Omental fat pad (tissue), 4 donors: ENCODE results near the gene KCNH8. TPM values are rescaled to one million over a fixed set of nuclear protein-coding genes. Genes with fewer than 3 reads are reported as not detected.

Experiments used
- ATAC-seq: fragments of 150-250 bp; one replicate; pipeline ENCODE4 v1.9.1; 2016; ENCODE audit warnings: mild to moderate bottlenecking, moderate library complexity; ENCODE audit not compliant: low FRiP score
- DNase-seq: peaks from one replicate; pipeline ENCODE4 v3.0.0-alpha.2; 2019; ENCODE audit warnings: low spot score
- total RNA-seq, 4 donors: library from RNA; depleted of rRNA; stranded (reverse); fragments of >200 nt; gene quantifications; one replicate each; pipeline ENCODE4 v1.1.0, GENCODE V29; 2016
- TF ChIP-seq, protein P1 (sequence below), 3 donors: fragments of 450-650 bp; IDR thresholded peaks; one replicate each; pipeline ENCODE4 v1.5.1; 2016 to 2017; ENCODE audit warnings: antibody characterized with exemption in 3 of 3, mild to moderate bottlenecking in 3 of 3, moderate library complexity in 2 of 3

KCNH8 gene
- total RNA-seq, 4 donors from 2014 or later, result 0.09 TPM; not detected in 3

DNA sequence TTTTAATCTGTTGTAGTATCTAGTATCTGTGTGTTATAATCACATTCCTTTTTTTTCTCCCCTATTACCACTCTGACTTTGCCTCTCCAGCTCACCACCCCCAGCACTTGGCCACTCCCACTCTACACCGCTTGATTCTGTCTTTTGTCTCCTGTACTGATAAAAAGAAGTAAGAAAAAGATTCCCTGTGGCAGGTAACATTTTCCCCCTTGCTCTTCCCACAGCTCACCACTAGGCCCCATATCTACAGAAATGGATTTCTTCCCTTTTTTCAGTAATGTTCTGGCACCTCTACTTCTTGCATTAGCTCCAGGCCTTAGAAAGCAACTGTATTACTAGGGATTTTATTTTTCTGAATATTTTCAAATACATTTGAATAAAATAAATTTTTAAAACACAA, 25.6 kb downstream of the KCNH8 start:
- TF ChIP-seq, protein P1, sequence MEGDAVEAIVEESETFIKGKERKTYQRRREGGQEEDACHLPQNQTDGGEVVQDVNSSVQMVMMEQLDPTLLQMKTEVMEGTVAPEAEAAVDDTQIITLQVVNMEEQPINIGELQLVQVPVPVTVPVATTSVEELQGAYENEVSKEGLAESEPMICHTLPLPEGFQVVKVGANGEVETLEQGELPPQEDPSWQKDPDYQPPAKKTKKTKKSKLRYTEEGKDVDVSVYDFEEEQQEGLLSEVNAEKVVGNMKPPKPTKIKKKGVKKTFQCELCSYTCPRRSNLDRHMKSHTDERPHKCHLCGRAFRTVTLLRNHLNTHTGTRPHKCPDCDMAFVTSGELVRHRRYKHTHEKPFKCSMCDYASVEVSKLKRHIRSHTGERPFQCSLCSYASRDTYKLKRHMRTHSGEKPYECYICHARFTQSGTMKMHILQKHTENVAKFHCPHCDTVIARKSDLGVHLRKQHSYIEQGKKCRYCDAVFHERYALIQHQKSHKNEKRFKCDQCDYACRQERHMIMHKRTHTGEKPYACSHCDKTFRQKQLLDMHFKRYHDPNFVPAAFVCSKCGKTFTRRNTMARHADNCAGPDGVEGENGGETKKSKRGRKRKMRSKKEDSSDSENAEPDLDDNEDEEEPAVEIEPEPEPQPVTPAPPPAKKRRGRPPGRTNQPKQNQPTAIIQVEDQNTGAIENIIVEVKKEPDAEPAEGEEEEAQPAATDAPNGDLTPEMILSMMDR (IDR thresholded peaks at IDR 0.05), result no peak
- no peak for ATAC-seq
- DNase-seq, result no peak

DNA sequence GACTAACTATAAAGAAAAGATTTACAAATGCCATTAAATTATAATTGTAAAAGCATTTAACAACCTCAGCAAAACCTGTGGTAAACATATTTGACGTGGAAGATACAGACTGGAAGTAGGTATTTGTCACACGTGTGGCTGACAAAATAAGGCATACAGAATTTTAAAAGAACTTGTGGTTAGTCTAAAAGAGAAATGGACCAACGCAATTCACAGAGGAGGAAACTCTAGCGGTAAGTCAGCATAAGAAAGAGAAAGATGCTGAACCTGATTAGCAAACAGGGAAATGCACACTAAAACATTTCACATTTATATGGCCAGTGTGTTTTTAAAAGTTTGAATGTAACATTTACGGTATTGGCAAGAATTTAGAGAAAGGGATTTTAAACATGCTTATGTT, 35.3 kb downstream of the KCNH8 start:
- no peak for ATAC-seq
- no peak for DNase-seq
- TF ChIP-seq, protein P1 (IDR thresholded peaks at IDR 0.05), result no peak

DNA sequence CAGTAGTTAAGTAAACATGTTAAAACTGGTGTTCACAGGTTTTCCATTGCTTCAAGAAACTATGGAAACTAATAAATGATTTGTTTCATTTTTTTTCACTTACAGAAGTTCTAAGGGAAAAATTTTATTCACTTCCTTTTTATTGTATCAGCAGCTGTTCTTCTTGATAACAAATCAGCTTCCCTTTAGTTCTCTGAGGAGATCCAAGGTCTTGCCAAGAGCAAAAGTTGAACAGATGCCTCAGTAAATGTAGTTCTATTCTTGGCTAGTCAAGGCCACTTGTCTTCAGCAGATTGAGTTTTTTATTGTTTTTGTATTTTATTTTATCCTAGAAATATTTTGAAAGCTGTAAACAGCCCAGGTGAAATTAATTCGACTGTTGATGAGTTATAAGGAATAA, 41.8 kb downstream of the KCNH8 start:
- TF ChIP-seq, protein P1 (IDR thresholded peaks at IDR 0.05), result no peak
- ATAC-seq (no peak), DNase-seq (no peak)

DNA sequence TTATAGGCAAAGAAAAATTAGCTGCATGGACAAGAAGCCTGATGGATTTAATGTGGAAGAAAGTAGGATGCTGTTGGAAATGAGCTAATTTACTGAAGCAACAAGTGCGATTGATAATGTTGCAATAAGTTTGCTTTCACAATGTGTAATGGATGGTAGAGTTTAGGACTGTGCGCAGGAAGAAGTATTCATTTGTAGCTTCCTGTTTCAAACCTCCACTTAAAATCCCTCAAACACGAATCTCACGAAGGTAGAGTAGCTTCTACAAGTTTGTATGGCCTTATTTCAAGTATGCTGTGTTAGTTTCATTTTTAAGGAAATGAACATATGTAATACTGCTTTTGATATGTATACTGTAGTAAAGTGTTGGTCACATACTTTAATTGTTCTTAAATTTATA, 42.3 kb downstream of the KCNH8 start:
- DNase-seq (no peak), ATAC-seq (no peak)
- TF ChIP-seq, protein P1 (IDR thresholded peaks at IDR 0.05), result no peak

DNA sequence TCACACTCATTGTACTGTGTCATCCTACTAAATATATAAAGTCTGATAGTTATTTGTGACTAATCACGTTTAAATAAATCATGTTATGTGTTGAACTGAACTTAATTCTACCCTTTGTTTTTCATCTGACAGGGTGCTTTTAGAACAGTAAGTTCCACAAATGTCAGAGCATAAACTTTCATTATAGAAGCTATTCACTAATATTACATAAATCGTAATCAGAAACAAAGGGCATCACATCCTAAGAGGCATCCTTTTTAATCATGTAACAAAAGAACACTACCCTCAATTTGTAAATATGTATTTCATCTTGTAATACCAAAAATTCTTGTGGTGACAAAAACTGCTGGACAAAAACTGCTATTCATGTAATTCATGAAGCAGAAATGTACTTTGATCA, 50.8 kb downstream of the KCNH8 start:
- DNase-seq (no peak), ATAC-seq (no peak)
- TF ChIP-seq, protein P1 (IDR thresholded peaks at IDR 0.05), result no peak

DNA sequence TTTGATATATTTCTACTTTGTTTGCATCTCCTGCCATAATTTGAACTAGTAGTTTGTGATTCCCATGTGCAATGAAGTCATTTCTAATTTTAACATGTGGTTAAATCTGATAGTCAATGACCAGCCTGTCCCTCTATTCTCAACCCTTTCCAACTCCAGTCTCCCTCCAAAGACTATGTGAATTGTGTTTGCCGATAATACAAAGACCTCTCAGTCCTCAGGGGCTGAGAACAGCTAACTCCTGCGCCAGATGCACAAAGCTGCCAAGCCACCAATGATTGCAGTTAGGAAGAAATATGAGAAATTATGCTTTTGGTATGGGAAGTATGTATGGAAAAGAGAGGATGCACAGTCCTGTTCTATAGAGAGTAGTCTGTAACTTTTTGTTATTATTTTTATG, 54.0 kb downstream of the KCNH8 start:
- DNase-seq (no peak), ATAC-seq (no peak)
- TF ChIP-seq, protein P1 (IDR thresholded peaks at IDR 0.05), result no peak

DNA sequence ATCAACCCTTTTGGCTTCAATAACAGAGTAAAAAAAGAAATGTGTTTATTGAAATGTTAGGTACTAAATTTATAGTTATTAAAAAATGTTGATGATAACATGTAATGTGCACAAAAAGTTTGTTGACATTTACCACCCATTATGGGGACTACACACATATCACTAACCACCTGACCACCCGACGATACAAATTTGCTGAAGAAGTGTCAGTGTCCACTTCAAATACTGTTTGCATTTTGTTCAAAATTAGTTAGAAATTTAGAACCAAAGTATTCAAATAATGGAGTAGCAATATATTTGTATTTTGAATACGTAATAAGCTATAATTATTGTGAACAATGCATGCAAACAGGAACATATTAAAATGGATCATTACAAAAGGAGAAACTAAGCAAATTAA, 54.4 kb downstream of the KCNH8 start:
- ATAC-seq, result no peak
- TF ChIP-seq, protein P1 (IDR thresholded peaks at IDR 0.05), result no peak
- DNase-seq, result no peak
